Measurements from ENCODE around the gene EHBP1L1.

EHBP1L1 gene

GRCh38 chr11:65575568-65576231 lies at the start of gene EHBP1L1:
TSS of gene EHBP1L1 (plus strand) at chr11:65576053. CDS start at chr11:65576303, 250 bp downstream.
- H3K27ac ChIP-seq = peak within 1 kb of the TSS; percentile 96
- TF ChIP-seq CTCF (IDR thresholded peaks at IDR 0.05) (no peak), ZFX (IDR thresholded peaks at IDR 0.05; ENCODE audit: borderline replicate concordance) (no peak)

- no peak overlapping the region for H3K27ac ChIP-seq
- TF ChIP-seq ZFX (IDR thresholded peaks at IDR 0.05; ENCODE audit: borderline replicate concordance) = no peak
These were observed 49.1 kb upstream of the EHBP1L1 start for GRCh38 chr11:65526744-65527143.

GRCh38 chr11:65528819-65529350 lies 47.0 kb upstream of the EHBP1L1 start:
- H3K27ac ChIP-seq = no peak overlapping the region
- TF ChIP-seq ZFX (IDR thresholded peaks at IDR 0.05; ENCODE audit: borderline replicate concordance) (no peak), CTCF (IDR thresholded peaks at IDR 0.05) (no peak)

GRCh38 chr11:65529475-65530156 lies 46.2 kb upstream of the EHBP1L1 start:
- TF ChIP-seq ZFX (IDR thresholded peaks at IDR 0.05; ENCODE audit: borderline replicate concordance) = no peak
- no peak for TF ChIP-seq CTCF (IDR thresholded peaks at IDR 0.05)
- no peak overlapping the region for H3K27ac ChIP-seq

GRCh38 chr11:65530157-65530496 lies 45.7 kb upstream of the EHBP1L1 start:
- no peak overlapping the region for H3K27ac ChIP-seq

GRCh38 chr11:65532388-65533064 lies 43.3 kb upstream of the EHBP1L1 start:
- H3K27ac ChIP-seq = 0 out of 2 replicates have a peak overlapping the region, but pooled peaks have one; percentile 4
- TF ChIP-seq ZFX (IDR thresholded peaks at IDR 0.05; ENCODE audit: borderline replicate concordance) = no peak
- no peak for TF ChIP-seq CTCF (IDR thresholded peaks at IDR 0.05)

More at GRCh38 chr11:65530157-65530496, 45.7 kb upstream of the EHBP1L1 start:
- TF ChIP-seq CTCF (IDR thresholded peaks at IDR 0.05) (peak; percentile 34; the same call in 1 of the 2 replicates), ZFX (IDR thresholded peaks at IDR 0.05; ENCODE audit: borderline replicate concordance) (no peak)

- TF ChIP-seq ZFX (IDR thresholded peaks at IDR 0.05; ENCODE audit: borderline replicate concordance) (no peak), CTCF (IDR thresholded peaks at IDR 0.05) (no peak)
- no peak overlapping the region for H3K27ac ChIP-seq
These were observed 40.8 kb upstream of the EHBP1L1 start for GRCh38 chr11:65535102-65535501.
